Nephron progenitor cell (in vitro differentiated cells): ENCODE results near the gene TSC2.

Experiments used
- DNase-seq: peaks from one replicate; pipeline ENCODE4 v3.0.0; 2021
- H3K27ac Mint-ChIP-seq: 2 replicates; pipeline ENCODE4 v1.8.0; 2021; ENCODE audit warnings: mild to moderate bottlenecking, moderate library complexity, mixed read lengths
- H3K27me3 Mint-ChIP-seq: 2 replicates; pipeline ENCODE4 v1.8.0; 2021; ENCODE audit warnings: mild to moderate bottlenecking, low read depth, mixed read lengths; ENCODE audit not compliant: poor library complexity
- H3K36me3 Mint-ChIP-seq: 2 replicates; pipeline ENCODE4 v1.8.0; 2021; ENCODE audit warnings: low read depth, mixed read lengths
- H3K4me1 Mint-ChIP-seq: 2 replicates; pipeline ENCODE4 v1.8.0; 2021; ENCODE audit warnings: mixed read lengths
- H3K4me3 Mint-ChIP-seq: 2 replicates; pipeline ENCODE4 v1.8.0; 2021; ENCODE audit warnings: mild to moderate bottlenecking, moderate library complexity, mixed read lengths
- H3K9me3 Mint-ChIP-seq: 2 replicates; pipeline ENCODE4 v1.8.0; 2021; ENCODE audit warnings: mild to moderate bottlenecking, moderate library complexity, mixed read lengths
- TF ChIP-seq, protein P1 (sequence below): fragments of 200-600 bp; sonication (generic); IDR thresholded peaks from 2 replicates; pipeline ENCODE4 v1.5.0; 2021; ENCODE audit warnings: antibody characterized with exemption

TSC2 gene

DNA sequence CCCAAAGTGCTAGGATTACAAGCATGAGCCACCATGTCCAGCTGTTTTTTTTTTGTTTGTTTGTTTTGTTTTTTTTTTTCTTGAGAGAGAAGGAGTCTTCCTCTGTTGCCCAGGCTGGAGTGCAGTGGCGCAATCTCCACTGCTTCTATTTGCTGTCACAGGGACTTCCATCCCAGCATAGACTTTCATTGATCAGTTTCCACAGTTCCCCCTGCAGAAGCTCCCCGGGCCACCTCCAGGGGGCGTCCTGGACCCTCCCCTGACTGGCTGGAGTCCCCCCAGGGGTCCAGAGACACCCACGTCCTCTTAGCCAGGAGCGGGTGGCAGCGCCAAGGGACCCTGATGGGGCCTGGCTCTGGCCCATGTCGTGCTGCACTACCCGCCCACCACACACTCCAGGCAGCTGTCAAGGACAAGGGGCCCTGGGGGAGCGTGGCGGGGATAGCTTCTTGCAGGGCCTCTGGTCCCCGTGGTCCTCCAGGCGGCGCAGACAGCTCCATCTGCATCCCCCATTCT lies 31.3 kb upstream of the TSC2 start:
- Mint-ChIP-seq H3K27ac (no peak overlapping the region), H3K9me3 (no peaks in the 10 kb centered on the region), H3K4me3 (no peak overlapping the region), H3K27me3 (peaks cover 28% of the 10 kb centered on the region), H3K4me1 (peaks cover 9% of the 10 kb centered on the region), H3K36me3 (no peaks in the 10 kb centered on the region)
- peak; percentile 49 for DNase-seq
- TF ChIP-seq, protein P1, sequence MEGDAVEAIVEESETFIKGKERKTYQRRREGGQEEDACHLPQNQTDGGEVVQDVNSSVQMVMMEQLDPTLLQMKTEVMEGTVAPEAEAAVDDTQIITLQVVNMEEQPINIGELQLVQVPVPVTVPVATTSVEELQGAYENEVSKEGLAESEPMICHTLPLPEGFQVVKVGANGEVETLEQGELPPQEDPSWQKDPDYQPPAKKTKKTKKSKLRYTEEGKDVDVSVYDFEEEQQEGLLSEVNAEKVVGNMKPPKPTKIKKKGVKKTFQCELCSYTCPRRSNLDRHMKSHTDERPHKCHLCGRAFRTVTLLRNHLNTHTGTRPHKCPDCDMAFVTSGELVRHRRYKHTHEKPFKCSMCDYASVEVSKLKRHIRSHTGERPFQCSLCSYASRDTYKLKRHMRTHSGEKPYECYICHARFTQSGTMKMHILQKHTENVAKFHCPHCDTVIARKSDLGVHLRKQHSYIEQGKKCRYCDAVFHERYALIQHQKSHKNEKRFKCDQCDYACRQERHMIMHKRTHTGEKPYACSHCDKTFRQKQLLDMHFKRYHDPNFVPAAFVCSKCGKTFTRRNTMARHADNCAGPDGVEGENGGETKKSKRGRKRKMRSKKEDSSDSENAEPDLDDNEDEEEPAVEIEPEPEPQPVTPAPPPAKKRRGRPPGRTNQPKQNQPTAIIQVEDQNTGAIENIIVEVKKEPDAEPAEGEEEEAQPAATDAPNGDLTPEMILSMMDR, result peak; percentile 49

DNA sequence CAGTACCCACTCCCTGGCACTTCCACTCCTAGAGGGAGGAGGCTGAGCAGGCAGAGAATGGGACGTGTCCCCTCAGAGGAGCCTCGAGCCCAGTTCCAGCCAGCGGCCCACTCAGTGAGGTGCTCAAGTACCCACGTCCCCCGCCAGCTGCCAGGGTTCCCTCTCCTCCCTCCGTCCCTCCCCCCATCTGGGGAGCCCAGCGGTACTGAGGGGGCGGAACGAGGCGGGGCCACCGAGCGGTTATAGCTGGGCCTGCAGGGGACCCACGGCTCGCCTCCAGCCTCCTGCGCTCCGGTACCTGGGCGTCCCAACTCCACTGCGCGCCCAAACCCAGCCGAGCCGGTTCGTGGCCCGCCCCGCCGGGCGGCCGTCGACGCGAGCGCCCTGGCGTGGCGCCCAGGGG lies 28.3 kb upstream of the TSC2 start, which contains the start of gene NPW:
TSS of gene NPW (plus strand) at position 268 of the 403 bp plus-strand sequence.
- Mint-ChIP-seq H3K4me3 (peak within 1 kb of the TSS; percentile 69), H3K27ac (no peak within 1 kb of the TSS), H3K27me3 (peaks cover 40% of the 10 kb centered on the region), H3K4me1 (peaks cover 30% of the 10 kb centered on the region), H3K9me3 (no peaks in the 10 kb centered on the region), H3K36me3 (no peaks in the 10 kb centered on the region)
- TF ChIP-seq, protein P1, result no peak
- DNase-seq, result peak; percentile 53

DNA sequence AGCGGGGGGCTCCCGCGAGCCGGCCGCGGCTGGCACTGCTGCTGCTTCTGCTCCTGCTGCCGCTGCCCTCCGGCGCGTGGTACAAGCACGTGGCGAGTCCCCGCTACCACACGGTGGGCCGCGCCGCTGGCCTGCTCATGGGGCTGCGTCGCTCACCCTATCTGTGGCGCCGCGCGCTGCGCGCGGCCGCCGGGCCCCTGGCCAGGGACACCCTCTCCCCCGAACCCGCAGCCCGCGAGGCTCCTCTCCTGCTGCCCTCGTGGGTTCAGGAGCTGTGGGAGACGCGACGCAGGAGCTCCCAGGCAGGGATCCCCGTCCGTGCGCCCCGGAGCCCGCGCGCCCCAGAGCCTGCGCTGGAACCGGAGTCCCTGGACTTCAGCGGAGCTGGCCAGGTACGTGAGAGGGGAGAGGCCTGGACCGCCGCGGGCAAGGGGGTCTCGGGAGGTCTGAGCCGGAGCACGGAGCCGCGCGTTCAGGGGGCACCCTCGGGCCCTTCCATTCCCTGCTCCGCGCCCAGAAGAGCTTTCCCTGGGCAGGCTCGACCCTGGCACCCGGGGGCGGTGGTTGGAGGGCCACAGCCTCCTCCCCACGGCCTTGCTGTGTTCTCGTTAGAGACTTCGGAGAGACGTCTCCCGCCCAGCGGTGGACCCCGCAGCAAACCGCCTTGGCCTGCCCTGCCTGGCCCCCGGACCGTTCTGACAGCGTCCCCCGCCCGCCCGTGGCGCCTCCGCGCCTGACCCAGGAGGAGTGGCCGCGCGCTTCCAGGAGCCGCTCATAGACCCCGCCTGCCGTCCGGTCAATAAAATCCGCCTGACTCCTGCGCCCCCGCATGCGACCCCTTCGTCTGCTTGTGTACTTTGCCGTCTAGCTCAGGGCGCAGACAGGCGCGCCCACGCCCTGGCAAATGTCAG lies 27.6 kb upstream of the TSC2 start:
- Mint-ChIP-seq H3K27me3 (peaks cover 40% of the 10 kb centered on the region), H3K4me3 (peak overlapping the region; percentile 69), H3K36me3 (no peaks in the 10 kb centered on the region), H3K9me3 (no peaks in the 10 kb centered on the region), H3K27ac (no peak overlapping the region), H3K4me1 (peaks cover 31% of the 10 kb centered on the region)
- TF ChIP-seq, protein P1, result no peak
- peak; percentile 79 for DNase-seq

DNA sequence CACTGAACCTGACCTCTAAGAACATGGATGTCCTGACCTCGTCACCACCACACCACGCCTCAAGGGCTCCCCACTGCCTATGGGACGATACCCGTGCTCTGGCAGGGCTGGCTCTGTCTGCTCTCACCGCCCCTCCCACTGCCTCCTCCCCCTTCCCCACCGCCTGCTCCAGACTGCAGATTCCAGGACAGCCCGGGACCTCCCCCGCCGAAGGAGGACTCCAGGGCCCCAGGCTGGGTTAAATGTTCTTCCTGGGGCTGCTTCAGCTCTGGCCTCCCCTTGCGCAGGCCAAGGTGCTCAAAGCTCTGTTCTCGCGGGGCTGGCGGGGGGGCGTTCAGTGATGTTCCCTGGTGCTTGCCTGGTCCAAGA lies 25.1 kb upstream of the TSC2 start:
- Mint-ChIP-seq H3K9me3 (no peaks in the 10 kb centered on the region), H3K36me3 (no peaks in the 10 kb centered on the region), H3K4me3 (peak overlapping the region; percentile 70), H3K27me3 (peaks cover 51% of the 10 kb centered on the region), H3K4me1 (peaks cover 30% of the 10 kb centered on the region), H3K27ac (peak overlapping the region; percentile 71)
- peak; percentile 69 for DNase-seq
- TF ChIP-seq, protein P1, result no peak

DNA sequence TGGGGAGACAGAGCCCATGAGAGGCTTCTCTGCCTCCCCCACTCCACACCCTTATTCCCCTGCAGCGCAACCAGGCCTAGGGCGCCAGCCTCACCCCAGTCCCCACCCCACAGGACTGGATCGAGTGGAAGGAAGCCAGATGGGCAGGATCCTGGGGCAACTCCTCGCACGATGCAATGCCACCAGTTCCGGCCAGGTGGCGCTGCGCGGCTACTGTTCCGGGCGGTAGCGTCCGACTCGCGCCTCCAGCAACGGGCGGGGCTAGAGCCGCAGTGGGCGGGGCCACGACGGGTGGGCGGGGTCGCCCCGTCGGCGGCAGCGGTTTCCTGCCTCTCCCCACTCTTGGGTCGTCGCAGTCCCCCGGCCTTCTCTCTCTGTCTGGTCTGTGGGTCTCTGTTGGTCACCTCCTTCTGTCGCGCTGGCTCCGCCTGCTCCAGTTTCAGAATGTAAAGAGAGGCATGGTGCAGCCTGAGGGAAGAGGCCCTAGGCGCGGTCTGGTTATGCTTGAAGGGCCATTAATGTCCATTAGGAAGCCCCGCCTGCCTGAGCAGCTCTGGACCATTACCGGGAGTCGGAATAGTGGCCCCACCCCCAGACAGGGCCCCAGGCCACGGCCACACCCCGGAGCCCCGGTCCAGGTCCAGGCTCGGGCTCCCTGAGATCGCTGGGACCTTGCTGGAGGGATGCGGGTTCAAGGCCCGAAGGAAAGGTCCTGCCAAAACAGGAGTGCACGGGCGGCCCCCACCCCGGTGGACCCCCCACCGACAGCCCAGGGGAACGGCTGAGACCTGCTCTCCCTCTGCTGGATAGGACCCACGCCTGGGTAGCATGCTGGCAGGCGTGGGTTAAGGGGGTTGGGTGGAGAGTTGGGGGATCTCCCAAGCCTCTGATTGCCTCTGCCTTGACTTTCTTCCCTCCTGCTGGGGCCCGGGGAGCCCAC lies 24.4 kb upstream of the TSC2 start:
- no peaks in the 10 kb centered on the region for H3K36me3 Mint-ChIP-seq

More for the DNA sequence above, 24.4 kb upstream of the TSC2 start:
- Mint-ChIP-seq H3K27ac (peak overlapping the region; percentile 85), H3K27me3 (peaks cover 53% of the 10 kb centered on the region), H3K4me1 (peaks cover 30% of the 10 kb centered on the region), H3K9me3 (no peaks in the 10 kb centered on the region), H3K4me3 (peak overlapping the region; percentile 81)
- peak; percentile 99 for DNase-seq
- TF ChIP-seq, protein P1, result peak; percentile 95
